ENCODE measurements around the gene TMEM37.

Gene TMEM37

DNA sequence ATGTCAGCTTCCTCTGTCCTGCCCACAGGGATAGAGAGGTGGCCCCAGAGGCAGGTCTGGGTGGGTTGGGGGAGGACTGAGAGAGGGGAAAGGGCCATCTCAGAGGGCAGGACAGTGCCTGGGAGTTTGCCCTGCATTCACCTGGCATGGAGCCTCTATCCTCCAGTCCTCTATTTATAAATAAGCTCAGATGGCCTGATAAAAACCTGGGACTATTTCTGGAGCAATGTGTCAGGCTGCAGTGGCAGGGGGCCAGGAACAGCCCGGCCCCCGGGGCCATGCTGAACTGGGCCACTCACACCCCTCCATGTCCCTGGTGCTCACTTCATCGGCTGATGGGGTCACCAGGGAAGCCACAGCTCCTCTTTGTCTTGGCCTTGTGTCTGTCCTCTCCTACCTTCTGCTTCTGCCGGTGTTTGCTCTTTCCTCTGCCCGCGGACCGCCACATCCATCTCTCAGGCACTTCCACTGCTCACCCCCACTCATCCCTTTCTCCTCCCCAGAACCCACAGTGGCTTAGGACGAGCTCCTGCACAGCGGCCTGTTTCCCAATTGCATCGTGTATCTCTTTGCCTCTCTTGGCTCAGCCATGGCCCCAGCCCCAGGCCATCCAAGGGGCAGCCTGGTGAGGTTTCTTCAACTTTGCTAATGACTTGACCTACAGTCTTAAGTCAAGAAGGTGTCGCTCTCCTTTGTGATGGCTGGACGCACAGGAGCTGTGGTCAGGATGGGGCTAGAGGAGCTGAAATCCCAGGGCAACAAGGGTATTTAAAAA is 53.9 kb downstream of the TMEM37 start:
- DNase-seq (ENCODE audit: extremely low read depth, low read depth): no peak
- TF ChIP-seq, protein P1, sequence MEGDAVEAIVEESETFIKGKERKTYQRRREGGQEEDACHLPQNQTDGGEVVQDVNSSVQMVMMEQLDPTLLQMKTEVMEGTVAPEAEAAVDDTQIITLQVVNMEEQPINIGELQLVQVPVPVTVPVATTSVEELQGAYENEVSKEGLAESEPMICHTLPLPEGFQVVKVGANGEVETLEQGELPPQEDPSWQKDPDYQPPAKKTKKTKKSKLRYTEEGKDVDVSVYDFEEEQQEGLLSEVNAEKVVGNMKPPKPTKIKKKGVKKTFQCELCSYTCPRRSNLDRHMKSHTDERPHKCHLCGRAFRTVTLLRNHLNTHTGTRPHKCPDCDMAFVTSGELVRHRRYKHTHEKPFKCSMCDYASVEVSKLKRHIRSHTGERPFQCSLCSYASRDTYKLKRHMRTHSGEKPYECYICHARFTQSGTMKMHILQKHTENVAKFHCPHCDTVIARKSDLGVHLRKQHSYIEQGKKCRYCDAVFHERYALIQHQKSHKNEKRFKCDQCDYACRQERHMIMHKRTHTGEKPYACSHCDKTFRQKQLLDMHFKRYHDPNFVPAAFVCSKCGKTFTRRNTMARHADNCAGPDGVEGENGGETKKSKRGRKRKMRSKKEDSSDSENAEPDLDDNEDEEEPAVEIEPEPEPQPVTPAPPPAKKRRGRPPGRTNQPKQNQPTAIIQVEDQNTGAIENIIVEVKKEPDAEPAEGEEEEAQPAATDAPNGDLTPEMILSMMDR (IDR thresholded peaks at IDR 0.05; ENCODE audit: low read depth, low read length, missing control alignments): no peak
- no peak overlapping the region for H3K4me3 ChIP-seq (replicated peaks; ENCODE audit: low read depth, low read length)

GRCh38 chr2:119486196-119486827 is 54.7 kb downstream of the TMEM37 start:
- TF ChIP-seq, protein P1 (IDR thresholded peaks at IDR 0.05; ENCODE audit: low read depth, low read length, missing control alignments): no peak
- no peak overlapping the region for H3K4me3 ChIP-seq (replicated peaks; ENCODE audit: low read depth, low read length)
- no peak for DNase-seq (ENCODE audit: extremely low read depth, low read depth)

DNA sequence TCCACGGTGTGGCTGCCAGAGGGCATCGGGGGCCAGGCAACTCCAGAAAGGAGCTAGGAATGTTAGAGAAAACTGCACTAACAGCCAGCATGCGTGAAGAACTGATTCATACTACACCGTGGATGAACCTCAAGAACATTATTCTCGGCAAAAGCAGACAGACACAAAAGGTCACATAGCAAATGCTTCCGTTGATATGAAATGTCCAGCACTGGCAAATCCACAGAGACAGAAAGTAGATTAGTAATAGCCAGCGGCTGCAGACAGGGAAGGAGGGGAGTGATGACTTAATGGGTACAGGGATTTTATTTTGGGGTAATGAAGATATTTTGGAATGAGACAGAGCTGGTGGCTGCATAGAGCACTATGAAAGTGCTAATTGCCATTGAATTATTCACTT is 55.2 kb downstream of the TMEM37 start:
- TF ChIP-seq, protein P1 (IDR thresholded peaks at IDR 0.05; ENCODE audit: low read depth, low read length, missing control alignments): no peak
- no peak overlapping the region for H3K4me3 ChIP-seq (replicated peaks; ENCODE audit: low read depth, low read length)
- DNase-seq (ENCODE audit: extremely low read depth, low read depth): no peak

GRCh38 chr2:119487434-119488244 is 56.0 kb downstream of the TMEM37 start:
- no peak for DNase-seq (ENCODE audit: extremely low read depth, low read depth)
- TF ChIP-seq, protein P1 (IDR thresholded peaks at IDR 0.05; ENCODE audit: low read depth, low read length, missing control alignments): no peak
- H3K4me3 ChIP-seq (replicated peaks; ENCODE audit: low read depth, low read length): no peak overlapping the region

Data from HFF-Myc (cell line).